Activated T-cell treated with anti-CD3 and anti-CD28 coated beads for 1 hour (primary cell): ENCODE results near the gene NR2F2.
A peak's percentile ranks its signal among the peaks of the same experiment; 100 is the strongest.

ENCODE experiments used
- DNase-seq: peaks from one replicate; pipeline ENCODE4 v3.0.0-alpha.2; 2020; ENCODE audit warnings: low read depth

Gene NR2F2

GRCh38 chr15:96353930-96354730 is 23.6 kb downstream of the NR2F2 start:
- DNase-seq = no peak

GRCh38 chr15:96354731-96355567 is 24.4 kb downstream of the NR2F2 start:
- DNase-seq = no peak

GRCh38 chr15:96355568-96356187 is 25.2 kb downstream of the NR2F2 start:
- DNase-seq = no peak

GRCh38 chr15:96356494-96357455 is 26.3 kb downstream of the NR2F2 start:
- peak; percentile 50 for DNase-seq

- DNase-seq = no peak
These were observed 27.7 kb downstream of the NR2F2 start for GRCh38 chr15:96358001-96358801.

- DNase-seq = no peak
These were observed 28.5 kb downstream of the NR2F2 start for GRCh38 chr15:96358821-96359615.

GRCh38 chr15:96359616-96360521 is 29.4 kb downstream of the NR2F2 start:
- DNase-seq = no peak

- no peak for DNase-seq
These were observed 30.2 kb downstream of the NR2F2 start for GRCh38 chr15:96360581-96361308.

GRCh38 chr15:96361309-96362010 is 31.0 kb downstream of the NR2F2 start:
- no peak for DNase-seq

GRCh38 chr15:96362011-96362754 is 31.7 kb downstream of the NR2F2 start:
- DNase-seq = no peak

GRCh38 chr15:96362755-96363651 is 32.5 kb downstream of the NR2F2 start:
- no peak for DNase-seq

- DNase-seq = no peak
These were observed 33.2 kb downstream of the NR2F2 start for GRCh38 chr15:96363707-96364106.

- no peak for DNase-seq
These were observed 35.5 kb downstream of the NR2F2 start for GRCh38 chr15:96365781-96366525.

GRCh38 chr15:96366526-96366877 is 36.0 kb downstream of the NR2F2 start:
- no peak for DNase-seq
